ENCODE measurements around the gene SNTG2. TPM values are rescaled to one million over a fixed set of nuclear protein-coding genes. Genes with fewer than 3 reads are reported as not detected.

Gene SNTG2
- total and polyA plus RNA-seq, 10 of the 15 experiments (the other 5 are each of a cell fraction or from before 2014, with no cell fraction given) = not detected

- no peak for TF ChIP-seq IKZF1 (conservative IDR thresholded peaks at IDR 0.05)
Measured at GRCh38 chr2:1371082-1371481, 420.4 kb downstream of the SNTG2 start (continued).

- H2AFZ ChIP-seq (ENCODE audit: control insufficient read depth, low read depth, low read length) = no peak overlapping the region
- H4K20me1 ChIP-seq (ENCODE audit: control insufficient read depth, insufficient read depth) = no peaks in the 10 kb centered on the region
- DNase-seq (ENCODE audit: low read depth, low spot score) (no peak), FAIRE-seq (no peak), ATAC-seq (no peak)
- RAD21 ChIA-PET (ENCODE audit: unreplicated experiment) = no interaction called here
- SMC1A ChIA-PET (ENCODE audit: uncharacterized antibody, unreplicated experiment) = no interaction called here
- H3K27me3 ChIP-seq (replicated peaks in 1 of 2; ENCODE audit: control insufficient read depth in 2 of 2, insufficient read depth in 2 of 2, low read length in 1 of 2) = no peaks in the 10 kb centered on the region
- 46% methylated on average over 12 of the region's 12 CpGs for WGBS (ENCODE audit: insufficient coverage, insufficient replicate concordance, low lambda C conversion rate, missing lambda C conversion rate)
- H3K4me3 ChIP-seq = no peak overlapping the region
- BruUV-seq (replicated peaks) = no TSS peak
- no peaks in the 10 kb centered on the region for H3K4me1 ChIP-seq (ENCODE audit: control insufficient read depth, insufficient read depth, low read length)
- no peak for TF ChIP-seq FOS (IDR thresholded peaks at IDR 0.05; ENCODE audit: borderline replicate concordance, extremely low read depth, insufficient read length)
- in situ Hi-C loops (cut with MboI) (no loop called here), intact Hi-C loops (cut with micrococcal nuclease; ENCODE audit: unreplicated experiment) (no loop called here)
- POLR2A ChIA-PET = no interaction called here
- H3K36me3 ChIP-seq (ENCODE audit: control insufficient read depth in 2 of 2, insufficient read depth in 2 of 2, low read length in 1 of 2) = no peaks in the 10 kb centered on the region
- no peak overlapping the region for H3K27ac ChIP-seq (ENCODE audit: control insufficient read depth, insufficient read depth)
- H3K4me2 ChIP-seq (ENCODE audit: control insufficient read depth, insufficient read depth) = no peak overlapping the region
- H3K9ac ChIP-seq (ENCODE audit: control insufficient read depth, insufficient read depth, low read length) = no peak overlapping the region
- CTCF ChIA-PET = no interaction called here
- H3K79me2 ChIP-seq (ENCODE audit: control insufficient read depth, insufficient read depth, low read length) = no peaks in the 10 kb centered on the region
- H3K9me3 ChIP-seq (replicated peaks; ENCODE audit: control insufficient read depth, insufficient read depth, low read length) = no peaks in the 10 kb centered on the region; the same call in 2 of the 3 replicates
Measured at GRCh38 chr2:1373830-1374229, 423.2 kb downstream of the SNTG2 start.

- ChIA-PET CTCF (no interaction called here), RAD21 (ENCODE audit: unreplicated experiment) (no interaction called here), POLR2A (no interaction called here), SMC1A (ENCODE audit: uncharacterized antibody, unreplicated experiment) (no interaction called here)
- in situ Hi-C loops (cut with MboI) (no loop called here), intact Hi-C loops (cut with micrococcal nuclease; ENCODE audit: unreplicated experiment) (no loop called here)
- H3K79me2 ChIP-seq (ENCODE audit: control insufficient read depth, insufficient read depth, low read length) = no peaks in the 10 kb centered on the region
- ATAC-seq (no peak), DNase-seq (ENCODE audit: low read depth, low spot score) (no peak), FAIRE-seq (no peak)
- H3K4me3 ChIP-seq = no peak overlapping the region
- H3K27ac ChIP-seq (ENCODE audit: control insufficient read depth, insufficient read depth) = no peak overlapping the region
- H2AFZ ChIP-seq (ENCODE audit: control insufficient read depth, low read depth, low read length) = no peak overlapping the region
- H3K27me3 ChIP-seq (replicated peaks in 1 of 2; ENCODE audit: control insufficient read depth in 2 of 2, insufficient read depth in 2 of 2, low read length in 1 of 2) = no peaks in the 10 kb centered on the region
- no peak overlapping the region for H3K9ac ChIP-seq (ENCODE audit: control insufficient read depth, insufficient read depth, low read length)
- no peaks in the 10 kb centered on the region; the same call in 2 of the 3 replicates for H3K9me3 ChIP-seq (replicated peaks; ENCODE audit: control insufficient read depth, insufficient read depth, low read length)
- no peaks in the 10 kb centered on the region for H4K20me1 ChIP-seq (ENCODE audit: control insufficient read depth, insufficient read depth)
- TF ChIP-seq EED (IDR thresholded peaks at IDR 0.05; ENCODE audit: low read depth) = no peak
- TF ChIP-seq PKNOX1 (IDR thresholded peaks at IDR 0.05) = no peak
- TF ChIP-seq PBX3 (IDR thresholded peaks at IDR 0.05; ENCODE audit: insufficient replicate concordance, low read depth, low read length) = no peak
- TF ChIP-seq GATAD2B (conservative IDR thresholded peaks at IDR 0.05; ENCODE audit: low read depth) = no peak
- TF ChIP-seq ZBTB11 (CRISPR knock-in tag; IDR thresholded peaks at IDR 0.05) = no peak
- WGBS (ENCODE audit: insufficient coverage, insufficient replicate concordance, low lambda C conversion rate, missing lambda C conversion rate) = 54% methylated on average over 11 of the region's 11 CpGs
- no peak overlapping the region for H3K4me2 ChIP-seq (ENCODE audit: control insufficient read depth, insufficient read depth)
- no peaks in the 10 kb centered on the region for H3K4me1 ChIP-seq (ENCODE audit: control insufficient read depth, insufficient read depth, low read length)
- H3K36me3 ChIP-seq (ENCODE audit: control insufficient read depth in 2 of 2, insufficient read depth in 2 of 2, low read length in 1 of 2) = no peaks in the 10 kb centered on the region
- no TSS peak for BruUV-seq (replicated peaks)
Measured at GRCh38 chr2:1374287-1374686, 423.6 kb downstream of the SNTG2 start.
